H9 (cell line): ENCODE results near the gene TMEM272. TPM values are rescaled to one million over a fixed set of nuclear protein-coding genes. Genes with fewer than 3 reads are reported as not detected.

Source experiments
- DNase-seq: peaks from one replicate; pipeline ENCODE4 v3.0.0-alpha.2; 2017
- H2AFZ ChIP-seq: one replicate; pipeline ENCODE4 v1.6.1; 2013; ENCODE audit warnings: mild to moderate bottlenecking, low read length, control low read depth, moderate library complexity
- H2AK5ac ChIP-seq: 2 replicates; pipeline ENCODE4 v1.6.1; 2013; ENCODE audit warnings: low read length, control low read depth, mixed read lengths; ENCODE audit not compliant: insufficient read length
- H2BK120ac ChIP-seq: one replicate; pipeline ENCODE4 v1.6.1; 2013; ENCODE audit warnings: low read depth, mild to moderate bottlenecking, low read length, control low read depth, inconsistent platforms; ENCODE audit not compliant: poor library complexity, severe bottlenecking
- H2BK12ac ChIP-seq: 2 replicates; pipeline ENCODE4 v1.6.1; 2013; ENCODE audit warnings: low read length, control low read depth, mixed read lengths, low read depth; ENCODE audit not compliant: insufficient read length
- H2BK15ac ChIP-seq: 2 replicates; pipeline ENCODE4 v1.6.1; 2013; ENCODE audit warnings: low read depth, low read length, control low read depth
- H2BK20ac ChIP-seq: one replicate; pipeline ENCODE4 v1.6.1; 2013; ENCODE audit warnings: low read depth, mild to moderate bottlenecking, low read length, control low read depth, inconsistent platforms; ENCODE audit not compliant: poor library complexity, severe bottlenecking
- H2BK5ac ChIP-seq: 2 replicates; pipeline ENCODE4 v1.6.1; 2013; ENCODE audit warnings: low read length, control low read depth, mixed read lengths; ENCODE audit not compliant: insufficient read length
- H3K14ac ChIP-seq: 2 replicates; pipeline ENCODE4 v1.6.1; 2013; ENCODE audit warnings: low read length, control low read depth; ENCODE audit not compliant: insufficient read depth
- H3K18ac ChIP-seq: 2 replicates; pipeline ENCODE4 v1.6.1; 2013; ENCODE audit warnings: low read depth, mild to moderate bottlenecking, mixed read lengths, low read length, control low read depth; ENCODE audit not compliant: insufficient read length
- H3K23ac ChIP-seq: 2 replicates; pipeline ENCODE4 v1.6.1; 2013; ENCODE audit warnings: low read length, control low read depth, mixed read lengths, low read depth; ENCODE audit not compliant: insufficient read length
- H3K23me2 ChIP-seq: 2 replicates; pipeline ENCODE4 v1.6.1; 2013; ENCODE audit warnings: low read depth, mild to moderate bottlenecking, mixed read lengths, low read length, control low read depth; ENCODE audit not compliant: insufficient read length, poor library complexity, severe bottlenecking
- H3K27ac ChIP-seq: 2 replicates; pipeline ENCODE4 v1.5.1; 2013; ENCODE audit warnings: low read length, control low read depth, mixed read lengths, low read depth; ENCODE audit not compliant: insufficient read length
- H3K27me3 ChIP-seq: 2 replicates; pipeline ENCODE4 v1.6.1; 2013; ENCODE audit warnings: low read length, control low read depth, inconsistent platforms; ENCODE audit not compliant: insufficient read depth
- H3K4ac ChIP-seq: 2 replicates; pipeline ENCODE4 v1.6.1; 2013; ENCODE audit warnings: low read depth, mild to moderate bottlenecking, control low read depth, inconsistent platforms, low read length, moderate library complexity
- H3K4me1 ChIP-seq: 2 replicates; pipeline ENCODE4 v1.6.1; 2013; ENCODE audit warnings: low read length, control low read depth, inconsistent platforms; ENCODE audit not compliant: insufficient read depth
- H3K4me2 ChIP-seq: 2 replicates; pipeline ENCODE4 v1.6.1; 2013; ENCODE audit warnings: low read length, control low read depth, mixed read lengths; ENCODE audit not compliant: insufficient read length, insufficient read depth
- H3K56ac ChIP-seq: 2 replicates; pipeline ENCODE4 v1.6.1; 2013; ENCODE audit warnings: low read depth, mild to moderate bottlenecking, mixed read lengths, low read length, control low read depth; ENCODE audit not compliant: insufficient read length
- H3K79me1 ChIP-seq: 2 replicates; pipeline ENCODE4 v1.6.1; 2013; ENCODE audit warnings: low read depth, mild to moderate bottlenecking, moderate library complexity, low read length, control low read depth, inconsistent platforms; ENCODE audit not compliant: insufficient read depth, poor library complexity, severe bottlenecking
- H3K79me2 ChIP-seq: 2 replicates; pipeline ENCODE4 v1.6.1; 2013; ENCODE audit warnings: low read length, control low read depth, inconsistent platforms; ENCODE audit not compliant: insufficient read depth
- H3K9ac ChIP-seq: 2 replicates; pipeline ENCODE4 v1.6.1; 2013; ENCODE audit warnings: low read length, control low read depth, mixed read lengths; ENCODE audit not compliant: insufficient read length; ENCODE audit errors: extremely low read depth
- H3K9me3 ChIP-seq: one replicate; pipeline ENCODE4 v1.6.1; 2013; ENCODE audit warnings: low read depth, low read length, inconsistent platforms; ENCODE audit not compliant: control insufficient read depth
- H3T11ph ChIP-seq: one replicate; pipeline ENCODE4 v1.6.1; 2013; ENCODE audit warnings: mild to moderate bottlenecking, low read length, control low read depth, inconsistent platforms
- H4K20me1 ChIP-seq: one replicate; pipeline ENCODE4 v1.6.1; 2013; ENCODE audit not compliant: control insufficient read depth, insufficient read length, insufficient read depth
- H4K5ac ChIP-seq: 2 replicates; pipeline ENCODE4 v1.6.1; 2013; ENCODE audit warnings: low read depth, mild to moderate bottlenecking, mixed read lengths, low read length, control low read depth; ENCODE audit not compliant: insufficient read length
- H4K8ac ChIP-seq: replicated peaks from 2 replicates; pipeline ENCODE4 v1.6.1; 2013; ENCODE audit warnings: low read length, control low read depth, mixed read lengths, low read depth; ENCODE audit not compliant: insufficient read length
- H4K91ac ChIP-seq: 2 replicates; pipeline ENCODE4 v1.6.1; 2013; ENCODE audit warnings: low read depth, mild to moderate bottlenecking, moderate library complexity, mixed read lengths, low read length, control low read depth; ENCODE audit not compliant: insufficient read length
- H3K27ac Mint-ChIP-seq, 3 experiments: 2 replicates in 2 of 3; 3 replicates in 1 of 3; pipeline ENCODE4 v1.8.0; 2020 to 2021; ENCODE audit warnings: mixed read lengths in 3 of 3, mild to moderate bottlenecking in 1 of 3, moderate library complexity in 1 of 3
- H3K27me3 Mint-ChIP-seq: 2 replicates; pipeline ENCODE4 v1.8.0; 2021; ENCODE audit warnings: low read depth, mild to moderate bottlenecking, moderate library complexity, mixed read lengths
- H3K36me3 Mint-ChIP-seq, 3 experiments: 2 replicates in 2 of 3; 3 replicates in 1 of 3; pipeline ENCODE4 v1.8.0; 2020 to 2021; ENCODE audit warnings: low read depth in 3 of 3, mixed read lengths in 3 of 3; ENCODE audit not compliant: insufficient read depth in 1 of 3
- H3K4me1 Mint-ChIP-seq, 2 experiments: 2 replicates each; pipeline ENCODE4 v1.8.0; 2020; ENCODE audit warnings: mixed read lengths in 2 of 2
- H3K4me3 Mint-ChIP-seq, 2 experiments: 2 replicates in 1 of 2; 3 replicates in 1 of 2; pipeline ENCODE4 v1.8.0; 2020 to 2021; ENCODE audit warnings: mild to moderate bottlenecking in 2 of 2, mixed read lengths in 2 of 2, moderate library complexity in 1 of 2
- H3K9me3 Mint-ChIP-seq, 2 experiments: 2 replicates in 1 of 2; 3 replicates in 1 of 2; pipeline ENCODE4 v1.8.0; 2020; ENCODE audit warnings: mild to moderate bottlenecking in 2 of 2, mixed read lengths in 2 of 2, moderate library complexity in 1 of 2
- WGBS: extraction: QIAGEN DNeasy Blood & Tissue Kit; methylation state at CpG from one replicate; pipeline ENCODE4 v1.1.7; 2013; ENCODE audit warnings: missing lambda C conversion rate, low lambda C conversion rate, mixed read lengths; ENCODE audit not compliant: insufficient read length; ENCODE audit errors: extremely low coverage; 5-methylcytosine and 5-hydroxymethylcytosine counted together
- total RNA-seq: library from RNA; stranded (reverse); gene quantifications from 2 replicates; pipeline ENCODE4 v1.2.1, GENCODE V29; 2021
- TF ChIP-seq, protein P1 (sequence below): fragments of 200-600 bp; sonication (generic); conservative IDR thresholded peaks from 3 replicates; pipeline ENCODE4 v1.8.0; 2021; ENCODE audit warnings: antibody characterized with exemption, mild to moderate bottlenecking

TMEM272 gene
- total RNA-seq, 1 experiment from 2014 or later = not detected

DNA sequence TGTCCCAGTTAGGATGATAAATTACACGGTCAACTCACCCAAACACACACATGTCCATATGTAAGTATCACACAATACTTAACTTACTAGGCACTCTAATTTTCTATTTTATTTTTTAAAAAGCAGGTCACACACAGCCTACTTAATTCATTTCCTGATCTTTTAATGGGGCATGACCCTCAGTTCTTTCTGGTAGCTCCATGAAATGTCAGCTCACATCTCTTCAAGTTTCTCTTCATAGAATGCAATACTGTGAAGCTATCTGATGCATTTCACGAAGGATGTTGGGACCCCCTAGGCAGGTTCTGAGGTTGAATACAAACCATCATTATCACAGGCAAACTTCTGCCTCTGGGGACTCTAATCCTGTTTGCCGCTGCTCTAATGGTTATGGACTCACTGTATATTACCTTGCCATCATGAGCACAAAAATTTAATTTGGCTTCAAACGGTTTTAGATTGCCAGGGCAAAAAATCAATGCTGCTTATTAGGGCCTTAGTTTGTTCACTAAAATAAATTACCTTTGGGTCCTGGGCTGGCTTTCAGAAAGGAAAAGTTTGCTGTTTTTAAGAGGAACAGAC, 24.9 kb downstream of the TMEM272 start:
- Histone ChIP-seq H3K27me3 (peaks cover 2% of the 10 kb centered on the region; the same call in 1 of the 2 replicates), H3K27ac (no peak overlapping the region), H3K23ac (no peak overlapping the region), H4K5ac (no peak overlapping the region), H3K4ac (no peak overlapping the region), H2BK15ac (no peak overlapping the region), H3K9ac (no peak overlapping the region), H2BK12ac (no peak overlapping the region), H4K20me1 (no peaks in the 10 kb centered on the region), H2BK5ac (no peak overlapping the region), H3T11ph (no peak overlapping the region), H4K91ac (no peak overlapping the region), H3K4me1 (peaks cover 6% of the 10 kb centered on the region; the same call in 1 of the 2 replicates), H2BK120ac (no peak overlapping the region), H3K56ac (no peak overlapping the region), H3K23me2 (peaks cover 4% of the 10 kb centered on the region), H3K18ac (no peak overlapping the region), H3K79me1 (no peaks in the 10 kb centered on the region), H2AK5ac (no peak overlapping the region), H2BK20ac (no peak overlapping the region), H3K14ac (no peak overlapping the region), H3K79me2 (no peaks in the 10 kb centered on the region), H3K4me2 (no peak overlapping the region), H4K8ac (no peak overlapping the region), H2AFZ (no peak overlapping the region), H3K9me3 (no peaks in the 10 kb centered on the region)
- H3K4me3 Mint-ChIP-seq = no peak overlapping the region
- H3K9me3 Mint-ChIP-seq = no peaks in the 10 kb centered on the region
- TF ChIP-seq, protein P1, sequence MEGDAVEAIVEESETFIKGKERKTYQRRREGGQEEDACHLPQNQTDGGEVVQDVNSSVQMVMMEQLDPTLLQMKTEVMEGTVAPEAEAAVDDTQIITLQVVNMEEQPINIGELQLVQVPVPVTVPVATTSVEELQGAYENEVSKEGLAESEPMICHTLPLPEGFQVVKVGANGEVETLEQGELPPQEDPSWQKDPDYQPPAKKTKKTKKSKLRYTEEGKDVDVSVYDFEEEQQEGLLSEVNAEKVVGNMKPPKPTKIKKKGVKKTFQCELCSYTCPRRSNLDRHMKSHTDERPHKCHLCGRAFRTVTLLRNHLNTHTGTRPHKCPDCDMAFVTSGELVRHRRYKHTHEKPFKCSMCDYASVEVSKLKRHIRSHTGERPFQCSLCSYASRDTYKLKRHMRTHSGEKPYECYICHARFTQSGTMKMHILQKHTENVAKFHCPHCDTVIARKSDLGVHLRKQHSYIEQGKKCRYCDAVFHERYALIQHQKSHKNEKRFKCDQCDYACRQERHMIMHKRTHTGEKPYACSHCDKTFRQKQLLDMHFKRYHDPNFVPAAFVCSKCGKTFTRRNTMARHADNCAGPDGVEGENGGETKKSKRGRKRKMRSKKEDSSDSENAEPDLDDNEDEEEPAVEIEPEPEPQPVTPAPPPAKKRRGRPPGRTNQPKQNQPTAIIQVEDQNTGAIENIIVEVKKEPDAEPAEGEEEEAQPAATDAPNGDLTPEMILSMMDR = no peak
- H3K4me1 Mint-ChIP-seq = peaks cover 35 to 39% of the 10 kb centered on the region in 2 experiments
- DNase-seq = no peak
- H3K36me3 Mint-ChIP-seq = no peaks in the 10 kb centered on the region
- WGBS = no CpG with 5 or more reads among the region's 4 CpGs
- no peak overlapping the region for H3K27ac Mint-ChIP-seq
- H3K27me3 Mint-ChIP-seq = peaks cover 2% of the 10 kb centered on the region
